Subcutaneous abdominal adipose tissue (tissue), 5 donors: ENCODE data around the gene KIAA1210.

ENCODE experiments used
- H3K27ac ChIP-seq: one replicate; pipeline ENCODE4 v1.7.0; 2013; ENCODE audit warnings: low read depth, mild to moderate bottlenecking, inconsistent platforms, low read length, moderate library complexity
- H3K27me3 ChIP-seq, 5 donors: one replicate each; pipeline ENCODE4 v1.7.0; 2013; ENCODE audit warnings: low read length in 5 of 5, inconsistent platforms in 1 of 5; ENCODE audit not compliant: control insufficient read depth in 5 of 5, insufficient read depth in 4 of 5
- H3K36me3 ChIP-seq, 5 donors: one replicate each; pipeline ENCODE4 v1.7.0; 2013; ENCODE audit warnings: low read length in 5 of 5; ENCODE audit not compliant: control insufficient read depth in 5 of 5, insufficient read depth in 5 of 5
- H3K4me1 ChIP-seq, 5 donors: one replicate each; pipeline ENCODE4 v1.7.0; 2013; ENCODE audit warnings: low read length in 5 of 5, mild to moderate bottlenecking in 3 of 5, moderate library complexity in 1 of 5; ENCODE audit not compliant: control insufficient read depth in 5 of 5, insufficient read depth in 5 of 5
- H3K4me3 ChIP-seq, 5 donors: one replicate each; pipeline ENCODE4 v1.7.0; 2013; ENCODE audit warnings: low read length in 5 of 5, low read depth in 1 of 5
- H3K9ac ChIP-seq, 5 donors: one replicate each; pipeline ENCODE4 v1.7.0; 2013; ENCODE audit warnings: low read length in 5 of 5, mild to moderate bottlenecking in 4 of 5, moderate library complexity in 3 of 5
- H3K9me3 ChIP-seq, 5 donors: one replicate each; pipeline ENCODE4 v1.7.0; 2013; ENCODE audit warnings: low read length in 5 of 5; ENCODE audit not compliant: control insufficient read depth in 5 of 5
- donor health status: healthy.
- donor health status: healthy.
- donor health status: healthy.
- donor health status: healthy.
- donor health status: healthy.

Gene KIAA1210

DNA sequence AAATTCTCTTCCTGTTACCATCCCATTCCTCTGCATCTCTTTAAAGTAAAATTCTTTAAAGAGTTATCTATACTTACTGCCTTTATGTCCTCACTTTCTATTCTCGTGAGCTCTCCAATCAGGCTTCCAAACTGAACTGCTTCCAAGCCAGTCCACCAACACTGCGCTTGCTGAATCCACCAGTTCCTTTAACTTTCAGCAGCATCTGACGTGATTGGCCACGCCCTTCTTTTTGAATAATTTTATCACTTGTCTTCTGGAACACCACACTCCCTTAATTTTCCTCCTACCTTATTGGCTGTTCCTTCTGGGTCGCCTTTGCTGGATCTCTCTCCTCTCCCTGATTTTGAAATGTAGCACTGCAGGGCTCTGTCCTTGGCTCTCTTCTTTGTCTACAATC lies at the start of gene KIAA1210:
KIAA1210 (minus strand) TSS at position 163 of the 400 bp plus-strand sequence. CDS start 4,170 bp downstream, outside the sequence.
- no peak within 1 kb of the TSS for H3K27ac ChIP-seq
- H3K27me3 ChIP-seq, result peaks cover 0 to 10% (median 7%) of the 10 kb centered on the region in 5 donors
- H3K4me3 ChIP-seq, result no peak within 1 kb of the TSS
- no peaks in the 10 kb centered on the region for H3K36me3 ChIP-seq
- H3K9me3 ChIP-seq, result no peaks in the 10 kb centered on the region
- no peaks in the 10 kb centered on the region for H3K4me1 ChIP-seq
- H3K9ac ChIP-seq, result no peak within 1 kb of the TSS

DNA sequence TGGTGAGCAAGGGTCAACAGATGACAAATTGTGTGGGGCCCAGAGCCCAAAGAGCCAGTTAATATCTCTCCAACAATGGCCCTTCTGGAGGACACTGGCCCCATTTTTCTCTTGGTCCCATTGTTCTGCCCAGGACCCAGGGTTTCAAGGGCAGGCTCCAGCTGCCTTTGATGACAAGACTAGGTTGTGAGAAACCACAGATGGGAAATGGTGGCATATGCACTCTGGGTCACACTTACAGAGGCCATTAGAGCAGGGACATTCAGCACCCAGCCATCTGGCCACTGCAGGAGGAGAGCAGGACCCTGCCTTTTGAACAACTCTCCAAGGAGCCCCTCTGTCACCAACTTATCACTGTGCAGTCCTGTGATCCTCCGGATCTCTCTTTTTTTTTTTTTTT lies 49.7 kb upstream of the KIAA1210 start:
- Histone ChIP-seq H3K27me3 (peaks cover 0 to 11% (median 8%) of the 10 kb centered on the region in 5 donors), H3K9ac (no peak overlapping the region), H3K4me1 (no peaks in the 10 kb centered on the region), H3K36me3 (no peaks in the 10 kb centered on the region), H3K27ac (no peak overlapping the region), H3K9me3 (no peaks in the 10 kb centered on the region), H3K4me3 (no peak overlapping the region)

DNA sequence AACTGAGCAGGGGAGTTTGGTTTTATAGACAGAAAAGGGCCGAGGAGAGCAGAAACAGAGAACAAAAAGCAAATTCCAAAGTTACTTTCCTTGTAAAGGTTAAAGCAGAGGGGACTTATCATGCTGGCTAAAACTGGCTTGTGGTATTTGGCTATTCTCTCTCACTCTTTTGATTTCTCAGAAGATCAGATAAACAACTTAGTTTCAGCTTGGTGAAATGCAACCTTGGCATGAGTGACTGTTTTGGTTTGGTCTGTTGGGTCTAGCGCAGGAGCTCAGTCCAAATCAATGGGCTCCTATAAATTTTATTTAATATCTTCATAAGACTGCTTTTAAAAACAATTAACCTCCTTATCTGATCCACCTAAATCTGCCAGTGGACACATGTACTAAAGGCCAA lies 47.3 kb upstream of the KIAA1210 start:
- Histone ChIP-seq H3K27ac (no peak overlapping the region), H3K27me3 (peaks cover 0 to 10% (median 8%) of the 10 kb centered on the region in 5 donors), H3K9ac (no peak overlapping the region), H3K4me1 (no peaks in the 10 kb centered on the region), H3K36me3 (no peaks in the 10 kb centered on the region), H3K4me3 (no peak overlapping the region), H3K9me3 (no peaks in the 10 kb centered on the region)

DNA sequence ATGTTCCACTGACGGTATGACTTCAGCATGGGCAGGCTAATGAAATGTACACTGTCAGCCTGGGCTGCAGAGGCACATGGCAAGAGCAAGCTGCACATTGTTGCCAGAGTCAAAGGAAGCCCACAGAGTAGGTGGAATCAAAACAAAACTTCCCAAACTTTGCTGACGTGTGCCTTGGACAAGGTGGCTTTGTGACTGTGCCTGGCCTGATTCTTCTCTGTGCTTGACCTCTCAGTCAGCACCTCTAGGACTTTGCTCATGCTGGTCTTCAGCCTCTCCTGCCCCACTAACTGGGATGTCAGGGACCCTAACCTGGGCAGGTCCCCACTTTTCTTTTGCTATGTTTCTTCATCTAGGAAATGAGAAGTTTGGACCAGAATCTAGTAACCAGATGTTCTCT lies 40.5 kb upstream of the KIAA1210 start:
- no peaks in the 10 kb centered on the region for H3K9me3 ChIP-seq
- H3K36me3 ChIP-seq, result no peaks in the 10 kb centered on the region
- no peak overlapping the region for H3K9ac ChIP-seq
- H3K27me3 ChIP-seq, result peaks cover 0 to 6% (median 3%) of the 10 kb centered on the region in 5 donors
- H3K27ac ChIP-seq, result no peak overlapping the region
- H3K4me3 ChIP-seq, result no peak overlapping the region
- no peaks in the 10 kb centered on the region for H3K4me1 ChIP-seq

DNA sequence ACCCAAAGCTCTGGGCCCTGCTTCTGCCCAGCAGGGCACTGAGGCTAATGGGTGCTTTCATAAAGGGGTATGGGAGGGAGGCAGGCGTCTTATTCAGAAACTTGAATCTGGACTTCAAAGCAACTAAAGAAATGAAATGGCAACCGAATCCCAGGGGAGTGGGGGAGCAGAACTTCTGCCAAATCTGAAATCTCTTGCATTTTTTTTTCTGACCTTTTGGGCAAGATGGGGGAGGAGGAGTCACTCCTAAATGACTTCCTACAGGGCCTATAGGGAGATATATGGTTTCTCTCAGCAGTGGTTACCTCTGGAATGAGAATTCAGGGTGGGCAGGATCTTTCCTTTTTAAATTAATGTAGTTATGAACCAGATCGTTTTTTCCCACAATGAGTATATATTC lies 30.6 kb upstream of the KIAA1210 start:
- H3K9me3 ChIP-seq, result no peaks in the 10 kb centered on the region
- H3K27ac ChIP-seq, result no peak overlapping the region
- H3K4me1 ChIP-seq, result no peaks in the 10 kb centered on the region
- no peak overlapping the region for H3K4me3 ChIP-seq
- peaks cover 0 to 18% (median 15%) of the 10 kb centered on the region in 5 donors for H3K27me3 ChIP-seq
- no peaks in the 10 kb centered on the region for H3K36me3 ChIP-seq
- H3K9ac ChIP-seq, result no peak overlapping the region

DNA sequence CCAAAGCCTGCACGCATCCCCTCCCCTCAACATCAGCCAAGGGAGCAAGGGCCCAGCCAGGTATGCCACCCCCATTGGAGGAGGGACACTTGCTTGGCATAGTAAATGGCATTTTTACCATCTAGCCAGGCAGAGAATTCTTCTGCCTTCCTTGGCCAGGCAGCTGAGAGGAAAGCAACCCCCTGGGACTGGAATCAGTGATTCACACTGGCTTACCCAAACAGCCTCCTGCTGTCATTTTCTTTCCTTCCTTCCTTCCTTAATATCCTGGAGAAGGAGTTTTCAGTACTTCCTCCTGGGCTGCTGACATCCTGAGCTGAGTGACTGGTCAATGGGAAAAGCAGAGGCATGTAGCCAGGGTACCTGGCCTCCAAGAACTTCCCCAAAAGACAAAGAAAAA lies 28.6 kb upstream of the KIAA1210 start:
- no peak overlapping the region for H3K27ac ChIP-seq
- H3K4me3 ChIP-seq, result no peak overlapping the region
- no peak overlapping the region for H3K9ac ChIP-seq
- H3K4me1 ChIP-seq, result no peaks in the 10 kb centered on the region
- peaks cover 0 to 21% (median 12%) of the 10 kb centered on the region in 5 donors for H3K27me3 ChIP-seq
- no peaks in the 10 kb centered on the region for H3K36me3 ChIP-seq
- no peaks in the 10 kb centered on the region for H3K9me3 ChIP-seq

DNA sequence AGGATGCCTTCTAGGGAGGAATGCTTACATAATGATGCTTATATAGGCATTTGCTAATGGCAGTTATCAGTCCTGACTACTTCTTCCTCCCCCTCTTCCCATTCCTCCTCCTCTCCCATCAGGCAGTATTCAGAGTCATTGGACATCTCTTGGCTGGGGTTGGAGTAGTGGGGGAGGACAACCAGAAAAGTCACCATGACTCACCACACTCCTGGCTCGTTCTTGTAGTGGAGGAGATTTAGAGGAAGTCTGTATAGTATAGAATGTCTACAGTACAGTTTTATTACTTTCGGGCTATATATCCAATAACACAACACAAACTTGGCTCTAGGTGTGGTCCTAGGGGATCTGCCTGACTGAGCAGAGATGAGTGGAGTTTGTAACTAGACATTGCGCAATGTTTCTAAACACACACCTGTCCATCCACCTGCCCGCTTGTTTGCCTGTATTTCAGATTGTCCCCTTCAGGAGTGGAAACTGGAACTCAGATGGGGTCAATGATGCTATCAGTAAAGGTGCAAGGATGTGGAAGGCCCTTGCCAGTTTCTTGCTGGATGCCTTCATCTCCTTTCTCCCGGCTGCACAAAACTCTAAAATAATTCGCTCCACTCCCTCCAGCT lies 27.9 kb upstream of the KIAA1210 start:
- H3K9me3 ChIP-seq, result no peaks in the 10 kb centered on the region
- H3K27ac ChIP-seq, result no peak overlapping the region
- H3K36me3 ChIP-seq, result no peaks in the 10 kb centered on the region
- peaks cover 1 to 25% (median 14%) of the 10 kb centered on the region in 5 donors for H3K27me3 ChIP-seq
- no peak overlapping the region for H3K9ac ChIP-seq
- no peaks in the 10 kb centered on the region for H3K4me1 ChIP-seq
- no peak overlapping the region for H3K4me3 ChIP-seq

DNA sequence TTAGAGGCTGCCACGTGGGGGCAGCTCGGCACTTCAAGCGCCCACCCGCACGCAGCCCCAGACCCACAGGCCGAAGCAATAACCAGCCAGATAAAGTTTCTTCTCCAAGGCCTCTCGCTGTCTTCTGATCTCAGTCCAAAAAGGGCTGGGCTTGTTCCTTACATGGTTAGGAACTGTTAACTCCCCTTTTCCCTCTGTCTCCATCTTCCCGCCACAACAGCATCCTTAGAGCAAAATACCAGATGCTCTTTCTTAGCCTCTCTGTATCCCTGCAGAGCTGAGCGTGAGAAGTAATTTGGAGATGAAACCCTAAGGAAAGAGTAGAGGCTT lies 23.4 kb upstream of the KIAA1210 start:
- Histone ChIP-seq H3K36me3 (no peaks in the 10 kb centered on the region), H3K9me3 (no peaks in the 10 kb centered on the region), H3K27ac (no peak overlapping the region), H3K9ac (no peak overlapping the region), H3K27me3 (peaks cover 10 to 28% (median 18%) of the 10 kb centered on the region in 5 donors), H3K4me3 (no peak overlapping the region), H3K4me1 (no peaks in the 10 kb centered on the region)

DNA sequence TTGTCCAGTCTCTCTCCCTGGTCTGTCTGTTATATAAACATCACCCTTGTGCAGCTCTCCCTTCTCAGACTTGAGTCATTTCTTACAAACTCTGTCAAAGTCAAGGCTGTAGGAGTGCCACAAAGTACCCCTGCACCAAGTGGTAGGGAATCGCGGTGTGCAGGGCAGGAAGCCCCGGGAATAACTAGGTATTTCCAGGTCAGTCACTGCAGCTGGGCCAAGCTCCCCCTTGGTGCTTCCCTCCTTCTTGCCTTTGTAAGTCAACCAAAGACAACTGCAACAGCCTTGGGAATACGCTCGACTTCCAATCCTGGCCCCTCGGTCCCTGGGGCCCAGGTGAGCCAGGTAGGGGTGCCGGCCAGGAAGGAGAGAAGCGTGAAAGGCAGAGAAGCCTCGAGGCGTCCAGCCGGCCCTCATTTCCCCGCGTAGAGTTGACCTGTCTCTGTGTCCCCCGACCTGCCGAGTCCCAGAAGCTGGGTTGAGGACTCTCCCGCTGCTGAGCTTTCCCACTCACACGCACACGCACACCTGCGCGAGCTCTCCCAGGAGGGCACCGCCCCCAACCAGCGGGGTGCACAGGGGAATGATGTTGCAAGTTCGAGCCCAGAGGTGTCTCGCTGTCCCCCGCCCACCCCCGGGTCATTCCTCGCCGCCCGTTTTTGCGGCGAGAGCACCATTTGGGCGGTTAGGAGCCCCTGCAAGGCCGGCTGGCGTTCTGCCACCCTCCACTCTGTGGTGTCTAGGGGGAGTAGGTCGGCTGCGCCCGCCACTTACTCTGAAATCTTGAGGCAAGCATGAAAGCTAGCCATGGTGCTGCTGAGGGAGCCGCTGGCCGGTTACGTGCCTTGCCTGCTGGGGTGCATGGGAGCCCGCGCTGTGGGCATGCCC lies 22.8 kb upstream of the KIAA1210 start:
- no peaks in the 10 kb centered on the region for H3K4me1 ChIP-seq
- H3K9me3 ChIP-seq, result no peaks in the 10 kb centered on the region
- H3K36me3 ChIP-seq, result no peaks in the 10 kb centered on the region
- no peak overlapping the region for H3K4me3 ChIP-seq
- H3K27me3 ChIP-seq, result peaks cover 10 to 24% (median 17%) of the 10 kb centered on the region in 5 donors
- no peak overlapping the region for H3K9ac ChIP-seq
- H3K27ac ChIP-seq, result no peak overlapping the region

DNA sequence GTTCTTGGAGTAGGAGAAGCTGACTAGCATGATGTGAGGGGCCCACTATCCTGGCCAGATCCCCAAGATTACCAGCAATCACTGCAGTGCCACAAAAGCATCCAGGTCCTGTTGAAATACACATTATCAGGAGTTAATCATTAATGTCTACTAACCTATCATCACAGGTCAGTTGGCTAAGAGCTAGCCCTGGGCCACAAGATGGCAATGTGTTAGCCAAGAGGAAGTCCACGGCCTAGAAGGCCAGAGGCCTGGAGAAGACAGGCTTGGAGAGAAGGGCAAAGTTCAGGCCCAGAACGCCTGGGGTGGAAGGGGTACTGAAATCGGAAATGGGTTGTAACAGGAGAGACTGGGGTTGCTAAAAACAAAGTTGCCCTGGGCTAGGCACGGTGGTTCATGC lies 19.9 kb upstream of the KIAA1210 start:
- Histone ChIP-seq H3K4me3 (no peak overlapping the region), H3K4me1 (no peaks in the 10 kb centered on the region), H3K27ac (no peak overlapping the region), H3K36me3 (no peaks in the 10 kb centered on the region), H3K27me3 (peaks cover 10 to 25% (median 17%) of the 10 kb centered on the region in 5 donors), H3K9me3 (no peaks in the 10 kb centered on the region), H3K9ac (no peak overlapping the region)
